ENCODE data around the gene ZRANB3. TPM values are rescaled to one million over a fixed set of nuclear protein-coding genes. Genes with fewer than 3 reads are reported as not detected.

The ZRANB3 gene
- total RNA-seq, 4 donors from 2014 or later, result 4.8 to 9.3 (median 5.5) TPM

GRCh38 chr2:135202751-135203150, 328.3 kb downstream of the ZRANB3 start:
- H3K36me3 ChIP-seq, result peaks cover 0 to 15% (median 0%) of the 10 kb centered on the region in 3 donors
- H3K27me3 ChIP-seq, result no peaks in the 10 kb centered on the region
- no peak overlapping the region for H3K4me3 ChIP-seq
- no peaks in the 10 kb centered on the region for H3K4me1 ChIP-seq
- H3K27ac ChIP-seq, result no peak overlapping the region
- H3K9me3 ChIP-seq, result no peaks in the 10 kb centered on the region
- TF ChIP-seq POLR2A (IDR thresholded peaks at IDR 0.05), result no peak
- TF ChIP-seq EP300 (IDR thresholded peaks at IDR 0.05), result no peak
- no peak for TF ChIP-seq CTCF (IDR thresholded peaks at IDR 0.05)
- no peak for DNase-seq (ENCODE audit: low spot score in 2 of 2)

- 90 to 94% methylated on average over 3 of the region's 3 CpGs for WGBS, 2 donors
- no peaks in the 10 kb centered on the region for H3K9me3 ChIP-seq
- TF ChIP-seq CTCF (IDR thresholded peaks at IDR 0.05), result no peak
- TF ChIP-seq POLR2A (IDR thresholded peaks at IDR 0.05), result no peak
- no peak for TF ChIP-seq EP300 (IDR thresholded peaks at IDR 0.05)
- no peaks in the 10 kb centered on the region for H3K27me3 ChIP-seq
- no peak overlapping the region for H3K27ac ChIP-seq
- peaks cover 0 to 9% (median 0%) of the 10 kb centered on the region in 3 donors for H3K36me3 ChIP-seq
- H3K4me3 ChIP-seq, result no peak overlapping the region
- no peak for DNase-seq (ENCODE audit: low spot score in 2 of 2)
- no peaks in the 10 kb centered on the region for H3K4me1 ChIP-seq
Observed at GRCh38 chr2:135198481-135198880, 332.5 kb downstream of the ZRANB3 start.

GRCh38 chr2:135190799-135191198, 340.2 kb downstream of the ZRANB3 start:
- Histone ChIP-seq H3K4me1 (no peaks in the 10 kb centered on the region), H3K9me3 (peaks cover 0 to 40% (median 4%) of the 10 kb centered on the region in 4 donors), H3K36me3 (peaks cover 0 to 9% (median 0%) of the 10 kb centered on the region in 3 donors), H3K27me3 (no peaks in the 10 kb centered on the region), H3K4me3 (no peak overlapping the region), H3K27ac (no peak overlapping the region)
- DNase-seq (ENCODE audit: low spot score in 2 of 2), result no peak
- no peak for TF ChIP-seq CTCF (IDR thresholded peaks at IDR 0.05)
- no peak for TF ChIP-seq EP300 (IDR thresholded peaks at IDR 0.05)
- TF ChIP-seq POLR2A (IDR thresholded peaks at IDR 0.05), result no peak

- no peaks in the 10 kb centered on the region for H3K27me3 ChIP-seq
- WGBS, 2 donors, result 94 to 95% methylated on average over 1 of the region's 1 CpG
- no peak for DNase-seq (ENCODE audit: low spot score in 2 of 2)
- H3K27ac ChIP-seq, result no peak overlapping the region
- H3K36me3 ChIP-seq, result peaks cover 0 to 11% (median 0%) of the 10 kb centered on the region in 3 donors
- H3K9me3 ChIP-seq, result peaks cover 0 to 40% (median 4%) of the 10 kb centered on the region in 4 donors
- no peak for TF ChIP-seq CTCF (IDR thresholded peaks at IDR 0.05)
- no peak for TF ChIP-seq EP300 (IDR thresholded peaks at IDR 0.05)
- TF ChIP-seq POLR2A (IDR thresholded peaks at IDR 0.05), result no peak
- H3K4me3 ChIP-seq, result no peak overlapping the region
- H3K4me1 ChIP-seq, result no peaks in the 10 kb centered on the region
Observed at GRCh38 chr2:135189148-135189547, 341.9 kb downstream of the ZRANB3 start.

- no peak for TF ChIP-seq CTCF (IDR thresholded peaks at IDR 0.05)
- TF ChIP-seq POLR2A (IDR thresholded peaks at IDR 0.05), result no peak
- no peak for TF ChIP-seq EP300 (IDR thresholded peaks at IDR 0.05)
- no peak for DNase-seq (ENCODE audit: low spot score in 2 of 2)
- Histone ChIP-seq H3K9me3 (peaks cover 0 to 34% (median 4%) of the 10 kb centered on the region in 4 donors), H3K27ac (no peak overlapping the region), H3K36me3 (peaks cover 0 to 11% (median 0%) of the 10 kb centered on the region in 3 donors), H3K4me1 (no peaks in the 10 kb centered on the region), H3K4me3 (no peak overlapping the region), H3K27me3 (no peaks in the 10 kb centered on the region)
- WGBS, 2 donors, result 91% methylated on average over 3 of the region's 3 CpGs
Observed at GRCh38 chr2:135187270-135187669, 343.7 kb downstream of the ZRANB3 start.

Data from tibial nerve (tissue), 4 donors.